Bronchial epithelial cell (primary cell): ENCODE results near the gene STRA8. TPM values are rescaled to one million over a fixed set of nuclear protein-coding genes. Genes with fewer than 3 reads are reported as not detected.

ENCODE experiments used
- DNase-seq: peaks from one replicate; pipeline ENCODE4 v3.0.0-alpha.2; 2010; ENCODE audit warnings: low read depth
- FAIRE-seq: peaks from 2 replicates; lab custom pipeline; 2011; peaks lifted over from hg19 to GRCh38; lab: Jason Lieb, UNC
- H3K27me3 ChIP-seq: 2 replicates; pipeline ENCODE4 v1.5.1; 2011; ENCODE audit warnings: low read length; ENCODE audit not compliant: control insufficient read depth, insufficient read depth
- H3K36me3 ChIP-seq: 2 replicates; pipeline ENCODE4 v1.5.1; 2011; ENCODE audit warnings: low read length; ENCODE audit not compliant: control insufficient read depth, insufficient read depth
- H3K4me3 ChIP-seq: 2 replicates; pipeline ENCODE4 v1.5.1; 2011; ENCODE audit warnings: mild to moderate bottlenecking, low read depth, low read length, control low read depth
- total RNA-seq: library from RNA; depleted of rRNA; stranded (reverse); fragments of >200 nt; gene quantifications from 2 replicates; pipeline ENCODE4 v1.2.1, GENCODE V29; 2014
- TF ChIP-seq, protein P1 (sequence below): IDR thresholded peaks from 2 replicates; pipeline ENCODE4 v1.5.1; 2011; ENCODE audit warnings: mild to moderate bottlenecking, moderate library complexity, low read length, control low read depth, inconsistent platforms; ENCODE audit not compliant: insufficient read depth, severe bottlenecking

Gene STRA8
- total RNA-seq, 1 donor from 2014 or later, result not detected

DNA sequence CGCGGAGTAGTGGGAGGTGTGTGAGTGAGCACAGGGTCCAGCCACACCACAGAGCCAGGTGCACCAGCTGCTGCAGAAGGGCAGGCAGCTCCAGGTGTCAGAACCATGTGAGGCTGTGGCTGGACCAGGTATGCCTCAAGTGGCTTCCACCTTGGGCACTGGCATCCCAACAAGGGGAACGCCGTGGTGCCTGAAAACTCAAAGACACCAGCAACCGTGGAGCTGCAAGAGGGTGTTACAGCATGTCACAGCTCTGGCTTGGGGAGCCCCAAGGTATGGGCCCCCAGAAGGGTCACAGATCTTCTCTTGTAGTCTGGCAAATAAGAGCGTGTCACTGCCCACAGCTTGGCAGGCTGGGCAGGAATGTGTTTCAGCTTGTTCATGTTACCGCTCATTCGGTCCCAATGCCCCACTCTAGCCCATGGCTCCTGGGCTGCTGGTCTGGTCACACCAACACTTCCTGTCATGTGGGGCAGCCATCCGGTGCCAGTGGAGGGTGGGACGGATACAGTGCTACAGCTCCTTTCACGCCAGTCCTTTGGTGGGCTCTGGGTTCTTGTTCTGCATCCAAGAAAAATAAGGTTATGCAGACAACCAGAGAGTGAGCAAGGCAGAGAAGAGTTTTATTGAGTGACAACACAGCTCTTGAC lies 29.8 kb downstream of the STRA8 start:
- FAIRE-seq (no peak), DNase-seq (no peak)
- H3K36me3 ChIP-seq, result no peaks in the 10 kb centered on the region
- H3K27me3 ChIP-seq, result no peaks in the 10 kb centered on the region
- TF ChIP-seq, protein P1, sequence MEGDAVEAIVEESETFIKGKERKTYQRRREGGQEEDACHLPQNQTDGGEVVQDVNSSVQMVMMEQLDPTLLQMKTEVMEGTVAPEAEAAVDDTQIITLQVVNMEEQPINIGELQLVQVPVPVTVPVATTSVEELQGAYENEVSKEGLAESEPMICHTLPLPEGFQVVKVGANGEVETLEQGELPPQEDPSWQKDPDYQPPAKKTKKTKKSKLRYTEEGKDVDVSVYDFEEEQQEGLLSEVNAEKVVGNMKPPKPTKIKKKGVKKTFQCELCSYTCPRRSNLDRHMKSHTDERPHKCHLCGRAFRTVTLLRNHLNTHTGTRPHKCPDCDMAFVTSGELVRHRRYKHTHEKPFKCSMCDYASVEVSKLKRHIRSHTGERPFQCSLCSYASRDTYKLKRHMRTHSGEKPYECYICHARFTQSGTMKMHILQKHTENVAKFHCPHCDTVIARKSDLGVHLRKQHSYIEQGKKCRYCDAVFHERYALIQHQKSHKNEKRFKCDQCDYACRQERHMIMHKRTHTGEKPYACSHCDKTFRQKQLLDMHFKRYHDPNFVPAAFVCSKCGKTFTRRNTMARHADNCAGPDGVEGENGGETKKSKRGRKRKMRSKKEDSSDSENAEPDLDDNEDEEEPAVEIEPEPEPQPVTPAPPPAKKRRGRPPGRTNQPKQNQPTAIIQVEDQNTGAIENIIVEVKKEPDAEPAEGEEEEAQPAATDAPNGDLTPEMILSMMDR, result no peak
- H3K4me3 ChIP-seq, result no peak overlapping the region

DNA sequence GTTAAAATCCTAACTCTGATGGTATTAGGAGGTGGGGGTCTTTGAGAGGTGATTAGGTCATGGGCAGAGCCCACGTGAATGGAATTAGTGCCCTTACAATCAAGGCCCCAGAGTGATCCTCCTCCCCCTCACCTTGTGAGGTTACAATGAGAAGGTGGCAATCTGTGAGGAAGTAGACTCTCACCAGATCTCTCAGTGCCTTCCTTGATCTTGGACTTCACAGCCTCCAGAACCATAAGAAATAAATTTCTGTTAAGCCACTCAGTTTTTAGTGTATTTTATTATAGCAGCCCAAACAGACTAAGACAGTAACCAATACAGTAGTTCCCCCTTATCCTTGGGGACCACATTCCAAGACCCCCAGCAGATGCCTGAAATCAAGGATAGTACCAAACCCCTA lies 32.0 kb downstream of the STRA8 start:
- no peaks in the 10 kb centered on the region for H3K36me3 ChIP-seq
- no peak for FAIRE-seq
- no peak for DNase-seq
- H3K4me3 ChIP-seq, result no peak overlapping the region
- TF ChIP-seq, protein P1, result no peak
- H3K27me3 ChIP-seq, result no peaks in the 10 kb centered on the region

DNA sequence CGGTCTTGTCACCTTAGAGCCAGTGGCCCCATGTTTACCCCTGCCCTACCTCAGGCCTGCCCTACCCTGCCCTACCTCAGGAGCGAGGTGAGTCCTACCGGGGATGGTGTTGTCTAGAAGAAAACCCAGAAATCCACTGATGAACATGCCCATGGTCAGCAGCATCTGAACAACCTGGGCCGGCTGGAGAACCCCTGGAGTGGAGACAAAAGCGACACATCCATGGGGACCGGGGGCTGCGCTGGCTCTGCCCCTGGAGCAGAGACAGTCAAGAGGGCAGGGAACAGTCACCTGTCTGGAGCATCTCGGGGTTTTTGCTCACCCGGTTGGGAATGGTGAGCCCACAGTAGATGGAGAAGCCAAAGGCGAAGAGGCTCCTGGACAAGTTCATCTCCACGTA lies 36.3 kb downstream of the STRA8 start:
- Histone ChIP-seq H3K36me3 (no peaks in the 10 kb centered on the region), H3K27me3 (no peaks in the 10 kb centered on the region), H3K4me3 (no peak overlapping the region)
- DNase-seq (no peak), FAIRE-seq (no peak)
- TF ChIP-seq, protein P1, result no peak

DNA sequence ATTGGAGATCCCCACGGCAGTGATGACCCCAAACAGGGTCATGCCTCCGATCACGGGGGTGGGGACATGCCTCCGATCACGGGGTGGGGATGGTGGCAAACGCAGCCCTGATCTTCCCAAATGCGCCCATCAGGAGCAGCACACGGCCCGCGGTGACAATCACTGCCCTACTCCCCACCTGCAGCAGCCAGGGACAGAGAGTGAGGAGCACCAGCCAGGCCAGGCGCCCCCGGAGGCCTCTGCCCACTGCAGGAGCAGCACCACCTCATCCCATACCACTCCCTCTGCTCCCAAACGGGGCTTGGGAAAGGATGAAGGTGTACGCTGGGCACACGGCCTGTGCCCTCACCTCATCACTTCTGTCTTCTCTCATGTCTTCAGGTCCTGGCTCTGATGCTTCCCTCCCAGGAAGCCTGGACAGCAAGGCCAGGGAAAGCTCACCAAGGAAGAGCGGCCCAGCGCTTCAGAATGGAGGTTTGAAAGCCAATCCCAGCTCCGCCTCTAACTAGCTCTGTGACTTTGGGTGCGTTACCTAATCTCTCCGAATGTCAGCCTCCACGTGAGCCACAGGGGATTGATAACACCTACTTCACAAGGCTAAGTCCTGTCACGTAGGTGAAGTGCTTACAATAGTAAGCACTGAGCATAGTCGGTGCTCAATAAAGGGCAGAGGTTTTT lies 37.1 kb downstream of the STRA8 start:
- no peak for FAIRE-seq

DNA sequence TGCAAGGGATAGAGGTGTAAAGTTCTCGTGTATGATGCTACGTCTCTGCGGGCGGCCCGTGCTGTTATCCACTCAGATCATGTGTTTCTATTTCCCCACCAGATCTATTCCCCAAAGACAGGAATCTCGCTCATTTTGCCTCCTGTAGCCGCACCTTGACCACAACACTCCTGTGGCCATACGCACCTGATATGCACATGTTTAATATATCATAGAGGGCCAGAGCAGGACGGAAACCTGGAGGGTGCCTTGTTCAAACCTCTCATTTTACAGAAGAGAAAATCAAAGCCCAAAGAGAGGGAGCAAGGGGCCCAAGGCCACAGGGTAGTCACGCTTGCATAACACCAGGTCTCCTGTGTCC lies 37.6 kb downstream of the STRA8 start:
- H3K36me3 ChIP-seq, result no peaks in the 10 kb centered on the region
- no peaks in the 10 kb centered on the region for H3K27me3 ChIP-seq
- H3K4me3 ChIP-seq, result no peak overlapping the region
- FAIRE-seq, result no peak
- no peak for DNase-seq
- TF ChIP-seq, protein P1, result no peak

More for the DNA sequence above, 37.1 kb downstream of the STRA8 start:
- no peak for DNase-seq
- H3K27me3 ChIP-seq, result no peaks in the 10 kb centered on the region
- no peak overlapping the region for H3K4me3 ChIP-seq
- H3K36me3 ChIP-seq, result no peaks in the 10 kb centered on the region
- TF ChIP-seq, protein P1, result no peak
